NCI-H1436 (cell line): Measurements from ENCODE around the gene RNU1-2.
"Not testable (repeated sequence)": the region's sequence is repeated elsewhere in the genome, so short reads cannot be mapped to it uniquely, and the experiment has no call there.

ENCODE experiments used
- DNase-seq: peaks from one replicate; lab custom pipeline; 2025; lab: John Stamatoyannopoulos, UW

RNU1-2 gene

DNA sequence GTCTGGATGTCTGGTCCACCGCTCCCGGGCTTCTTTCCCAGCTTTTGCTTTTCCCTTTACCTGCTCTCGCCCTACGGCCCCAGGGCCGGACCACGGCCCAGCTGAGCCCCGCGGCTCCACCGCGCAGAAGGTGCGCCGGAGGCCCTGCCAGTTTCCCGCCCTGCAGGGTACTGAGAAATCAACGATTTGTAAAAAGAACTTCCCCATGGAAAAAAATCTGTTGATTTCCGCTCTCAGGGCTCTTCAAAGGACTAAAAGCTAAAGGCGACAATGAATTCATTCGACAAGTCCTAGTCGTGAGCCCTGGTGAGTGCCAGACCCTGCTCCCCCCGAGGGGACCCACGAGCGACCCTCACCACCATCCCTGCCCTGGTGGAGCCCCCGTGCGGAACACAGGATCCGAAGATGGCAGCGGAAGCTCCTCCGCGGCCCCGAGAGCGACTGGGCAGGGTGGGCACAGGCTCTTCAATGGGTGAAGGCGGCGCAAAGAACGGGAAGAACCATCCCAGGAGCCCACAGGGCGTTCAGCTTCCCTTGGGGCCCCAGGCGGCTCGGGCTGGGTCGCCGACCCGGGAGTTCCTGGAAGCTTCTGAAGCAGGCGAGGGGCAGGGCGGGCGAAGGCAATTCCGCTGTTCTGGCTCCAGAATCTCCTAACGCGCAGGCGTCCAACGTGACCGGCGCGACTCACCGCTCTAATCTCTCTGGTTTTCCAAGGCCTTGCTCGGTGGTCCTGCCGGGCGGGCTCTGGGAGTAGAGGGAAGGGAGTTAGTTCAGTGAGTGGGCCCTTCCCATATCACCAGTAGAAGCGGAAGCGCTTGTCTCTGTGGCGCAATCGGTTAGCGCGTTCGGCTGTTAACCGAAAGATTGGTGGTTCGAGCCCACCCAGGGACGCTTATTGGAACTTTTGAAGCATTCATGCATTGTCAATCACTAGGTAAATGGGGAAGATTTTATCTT lies 6.6 kb upstream of the RNU1-2 start:
- DNase-seq, result peak; percentile 41

DNA sequence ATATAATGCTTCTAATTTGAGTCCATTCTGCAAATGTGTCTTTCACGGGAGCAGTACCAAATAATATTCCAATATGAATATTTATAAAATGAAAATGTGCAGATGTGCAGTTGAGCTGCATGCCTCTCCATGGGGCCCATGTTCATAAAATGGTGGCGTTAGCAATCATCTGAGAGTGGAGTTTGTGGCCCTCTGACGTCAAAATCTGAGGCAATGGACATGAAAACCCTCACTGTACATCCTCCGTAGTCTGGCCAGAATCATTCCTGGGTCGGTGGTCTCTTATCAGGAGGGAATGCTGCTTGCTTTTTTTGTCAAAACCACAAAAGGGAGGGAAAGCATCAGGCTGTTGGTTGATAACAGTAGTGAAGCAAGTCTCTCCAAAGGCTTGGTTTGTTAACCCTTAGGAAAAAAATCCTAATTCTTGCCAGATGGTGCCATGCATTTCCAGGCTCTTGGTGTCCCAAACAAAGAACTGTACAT lies 5.2 kb upstream of the RNU1-2 start:
- DNase-seq, result not testable (repeated sequence)

DNA sequence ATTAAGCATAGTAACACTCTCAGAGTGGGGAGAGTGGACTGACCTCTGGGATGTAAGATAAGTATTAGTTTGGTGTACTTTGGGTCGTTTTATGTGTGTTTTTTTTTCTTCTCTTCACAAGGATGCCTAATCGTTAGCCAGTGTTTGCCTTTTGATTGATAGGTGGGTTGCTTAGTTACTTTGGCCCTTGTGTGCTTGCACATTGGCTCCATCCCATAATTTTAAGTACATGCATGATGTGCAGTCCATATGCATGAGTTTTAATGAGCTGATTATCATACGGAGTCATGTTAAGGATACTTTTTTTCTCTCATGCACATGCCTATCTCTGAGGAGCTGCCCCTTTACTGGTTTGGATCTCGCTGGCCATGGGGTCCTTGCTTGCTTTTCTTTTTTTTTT lies 4.7 kb upstream of the RNU1-2 start:
- DNase-seq, result not testable (repeated sequence)

DNA sequence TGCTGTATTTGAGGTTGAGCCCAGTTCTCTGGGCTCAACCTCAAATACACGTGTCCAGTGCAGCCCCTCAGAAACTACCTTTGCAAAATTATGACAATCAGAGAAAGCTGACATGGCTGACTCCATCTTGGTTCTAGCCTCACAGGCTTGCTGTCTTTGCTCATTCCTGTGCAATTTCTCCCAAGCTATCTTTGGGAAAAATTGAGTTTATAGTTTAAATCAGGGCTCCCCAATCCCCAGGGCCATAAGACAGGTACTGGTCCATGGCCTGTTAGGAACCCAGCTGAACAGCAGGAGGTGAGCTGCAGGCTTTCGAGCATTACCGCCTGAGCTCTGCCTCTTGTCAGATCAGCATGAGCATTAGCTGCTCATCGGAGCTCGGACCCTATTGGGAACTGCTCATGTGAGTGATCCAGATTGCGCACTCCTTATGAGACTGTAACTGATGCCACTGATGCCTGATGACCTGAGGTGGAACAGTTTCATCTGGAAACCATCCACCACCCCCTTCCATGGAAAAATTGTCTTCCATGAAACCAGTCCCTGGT lies 2.7 kb upstream of the RNU1-2 start:
- DNase-seq, result not testable (repeated sequence)

DNA sequence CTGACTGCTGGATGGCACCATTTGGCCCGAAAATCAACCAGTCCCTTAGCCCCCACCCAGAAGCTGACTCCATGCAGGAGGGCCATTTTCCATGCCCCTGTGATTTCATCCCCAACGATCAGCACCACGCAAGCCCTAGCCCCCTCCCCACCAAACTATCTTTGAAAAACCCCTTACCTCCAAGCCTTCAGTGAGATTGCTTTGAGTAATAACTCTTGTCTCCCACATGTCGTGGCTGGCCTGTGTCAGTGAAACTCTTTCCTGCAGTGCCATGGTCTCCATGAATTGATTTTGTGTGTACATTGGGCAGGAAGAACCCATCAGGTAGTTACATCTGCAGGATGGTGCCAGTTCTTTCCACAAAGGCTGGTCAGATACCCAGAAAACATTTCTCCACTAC lies 2.0 kb upstream of the RNU1-2 start:
- DNase-seq, result not testable (repeated sequence)

DNA sequence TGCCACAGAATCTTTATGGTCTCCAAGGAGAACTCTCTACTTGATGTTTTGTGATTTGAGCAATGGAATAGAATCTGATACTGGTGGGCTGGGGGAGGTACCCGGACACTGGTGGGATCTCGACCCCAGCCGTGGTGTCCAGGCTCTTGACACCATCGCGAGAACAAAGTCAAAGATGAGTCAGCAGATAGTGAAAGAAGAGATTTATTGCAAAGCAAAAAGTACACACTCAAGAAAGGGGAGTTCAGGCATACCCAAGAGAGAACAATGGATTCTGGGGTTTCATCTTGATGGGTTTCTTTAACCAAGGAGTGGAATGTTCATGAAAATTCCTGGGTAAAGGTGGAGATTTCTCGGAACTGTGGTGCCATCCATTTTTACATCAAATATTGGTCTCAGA lies 1.4 kb upstream of the RNU1-2 start:
- DNase-seq, result not testable (repeated sequence)

DNA sequence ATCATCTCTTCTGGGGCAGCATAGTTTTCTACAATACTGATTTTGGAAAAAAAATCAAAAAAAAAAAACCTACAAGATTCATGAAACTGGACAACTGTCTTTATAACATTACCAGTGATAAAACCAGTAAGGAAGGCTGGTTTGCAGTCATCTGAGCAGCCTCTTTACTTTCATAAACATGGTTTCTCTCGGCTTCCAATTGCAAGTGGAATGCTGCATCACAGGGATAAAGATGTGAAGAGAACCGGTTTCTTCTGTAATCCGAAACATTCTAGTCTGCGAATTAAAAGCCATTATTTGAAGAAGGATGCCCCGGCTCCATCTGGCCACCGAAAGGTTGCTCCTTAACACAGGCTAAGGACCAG lies 565 bp upstream of the RNU1-2 start:
- DNase-seq, result not testable (repeated sequence)

DNA sequence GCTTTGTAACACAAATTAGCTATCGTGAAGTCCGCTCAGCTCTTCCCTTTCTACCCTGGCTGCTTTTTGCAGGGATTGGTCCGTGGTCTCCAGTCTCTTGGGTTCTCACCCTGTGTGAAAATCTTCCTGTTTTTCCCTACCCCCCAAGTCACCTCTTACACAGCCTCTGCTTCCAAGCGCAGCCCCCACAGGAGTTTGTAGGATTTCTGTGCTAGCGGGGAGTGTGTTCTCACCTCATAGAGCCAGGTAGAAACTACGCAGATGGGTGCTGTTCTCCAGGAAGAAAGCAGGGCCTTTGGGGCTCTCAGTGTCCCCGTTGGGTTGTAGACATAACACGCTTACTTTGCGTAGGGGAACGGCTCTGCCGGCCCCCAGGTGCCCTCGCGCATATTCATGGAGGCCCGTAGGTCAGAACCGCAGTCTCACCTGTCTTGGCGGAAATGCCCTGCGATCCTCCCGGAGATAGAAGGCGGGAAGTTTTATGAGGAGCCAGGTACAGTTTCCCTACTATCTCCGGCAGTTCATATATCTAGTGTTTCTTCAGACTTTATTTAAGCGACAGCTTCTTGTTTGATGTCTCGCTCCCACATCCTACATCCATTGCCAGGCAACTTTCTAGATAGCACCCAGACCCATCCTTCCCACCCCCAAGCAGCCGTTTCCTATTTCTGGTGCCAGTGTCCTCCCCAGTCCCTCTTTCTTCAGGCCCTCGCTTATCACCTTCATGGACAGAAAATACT lies 706 bp downstream of the RNU1-2 start:
- peak; percentile 57 for DNase-seq

DNA sequence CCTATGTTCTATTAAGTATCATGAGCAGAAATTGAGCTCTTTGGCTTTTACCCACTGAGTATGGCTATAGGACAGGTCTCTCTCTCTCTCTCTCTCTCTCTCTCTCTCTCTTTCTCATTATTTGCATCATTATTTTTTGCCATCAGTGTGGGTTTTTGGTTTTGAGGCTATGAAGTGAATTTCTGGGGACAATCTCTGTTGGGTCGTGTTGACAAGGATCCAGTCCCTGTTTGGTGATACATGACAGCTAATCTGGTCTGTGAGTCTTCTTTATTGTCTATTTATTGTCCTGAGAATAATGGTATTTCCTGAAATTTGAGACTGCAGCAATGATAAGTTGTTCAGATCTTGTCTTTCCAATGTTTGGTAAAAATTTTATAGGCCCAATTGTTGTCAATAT lies 1.9 kb downstream of the RNU1-2 start:
- not testable (repeated sequence) for DNase-seq

DNA sequence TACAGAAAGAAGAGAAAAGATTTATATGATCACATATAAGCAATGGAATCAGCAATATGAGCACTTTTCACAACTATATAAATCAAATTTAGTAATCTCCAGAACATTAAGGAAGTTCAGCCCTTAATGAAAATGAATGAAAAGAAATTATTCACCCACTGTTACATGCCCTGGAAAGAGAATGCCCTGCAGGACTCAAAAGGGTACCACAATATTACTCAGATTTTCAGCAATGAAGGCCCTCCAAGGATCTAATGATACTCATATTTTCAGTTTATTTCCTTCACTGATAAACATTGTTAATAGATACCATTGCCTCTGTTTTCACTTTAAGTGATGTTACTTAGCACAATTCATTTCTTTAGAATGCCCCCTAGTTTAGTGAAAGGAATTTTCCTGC lies 2.5 kb downstream of the RNU1-2 start:
- not testable (repeated sequence) for DNase-seq

DNA sequence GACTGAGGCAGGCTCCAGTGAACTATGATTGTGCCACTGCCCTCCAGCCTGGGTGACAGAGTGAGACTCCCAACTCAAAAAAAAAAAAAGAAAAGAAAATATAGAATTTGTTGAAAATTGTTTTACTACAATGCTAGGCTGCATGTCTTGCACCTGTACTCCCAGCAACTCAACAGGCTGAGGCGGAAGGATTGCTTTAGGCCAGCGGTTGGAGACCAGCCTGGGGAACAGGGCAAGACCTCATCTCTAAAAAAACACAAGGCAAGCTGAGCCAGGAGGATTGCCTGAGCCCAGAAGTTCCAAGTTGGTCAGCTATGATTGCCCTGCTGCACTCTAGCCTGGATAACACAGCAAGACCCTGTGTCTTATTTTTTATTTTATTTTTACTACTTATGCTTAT lies 3.2 kb downstream of the RNU1-2 start:
- not testable (repeated sequence) for DNase-seq

DNA sequence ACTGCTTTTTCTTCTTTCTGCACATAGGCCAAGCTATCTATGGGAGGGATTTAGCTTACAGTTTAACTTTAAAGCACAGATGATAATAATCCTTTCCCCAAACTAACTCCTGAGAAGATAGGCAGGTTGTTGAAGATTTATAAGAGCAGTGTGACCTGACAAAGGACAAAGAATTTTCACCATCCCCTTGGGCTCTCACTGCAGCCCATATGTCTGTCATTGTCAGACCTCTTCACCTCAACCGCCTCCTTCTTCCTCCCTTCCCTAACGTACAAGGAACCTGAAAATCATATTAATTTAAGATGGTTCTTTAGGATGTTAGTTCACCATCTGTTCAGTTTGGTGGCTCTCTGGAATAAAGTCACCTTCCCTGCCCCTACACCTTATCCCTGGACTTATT lies 5.0 kb downstream of the RNU1-2 start:
- DNase-seq, result no peak

DNA sequence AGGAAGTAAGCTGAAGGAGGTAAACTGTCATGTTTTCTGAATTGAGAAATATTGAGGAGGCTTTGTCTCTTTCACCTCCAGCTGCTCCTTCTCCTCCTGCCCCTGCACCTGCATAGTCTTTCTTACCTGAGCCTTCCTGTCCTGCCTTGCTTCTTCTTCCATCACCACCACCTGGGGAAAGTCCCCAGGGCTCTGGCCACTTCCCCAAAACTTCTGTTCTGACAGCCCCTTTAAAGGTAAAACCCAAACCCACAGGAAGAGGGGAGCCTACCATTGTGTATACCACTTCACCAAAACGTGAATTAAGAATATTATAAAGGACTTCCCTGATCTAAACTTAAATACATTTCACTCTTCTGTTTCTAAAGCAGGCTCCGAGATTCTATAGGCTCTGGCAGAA lies 5.6 kb downstream of the RNU1-2 start:
- DNase-seq, result not testable (repeated sequence)

DNA sequence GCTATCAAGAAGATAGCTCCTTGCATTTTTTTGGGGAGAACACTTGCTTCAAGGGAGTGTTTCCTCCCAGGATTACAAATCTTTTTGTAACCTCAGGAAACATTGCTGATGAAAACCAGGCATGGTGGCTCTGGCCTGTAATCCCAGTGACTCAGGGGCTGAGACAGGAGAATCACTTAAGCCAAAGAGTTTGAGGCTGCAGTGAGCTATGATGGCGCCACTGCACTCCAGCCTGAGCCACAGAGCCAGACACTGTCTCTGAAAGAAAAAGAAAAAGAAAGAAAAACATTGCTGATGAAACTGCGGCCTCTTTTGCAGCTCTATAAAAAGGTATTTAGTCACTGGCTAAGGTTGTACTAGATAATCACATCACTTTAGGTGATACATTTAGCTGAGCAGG lies 7.3 kb downstream of the RNU1-2 start:
- no peak for DNase-seq

DNA sequence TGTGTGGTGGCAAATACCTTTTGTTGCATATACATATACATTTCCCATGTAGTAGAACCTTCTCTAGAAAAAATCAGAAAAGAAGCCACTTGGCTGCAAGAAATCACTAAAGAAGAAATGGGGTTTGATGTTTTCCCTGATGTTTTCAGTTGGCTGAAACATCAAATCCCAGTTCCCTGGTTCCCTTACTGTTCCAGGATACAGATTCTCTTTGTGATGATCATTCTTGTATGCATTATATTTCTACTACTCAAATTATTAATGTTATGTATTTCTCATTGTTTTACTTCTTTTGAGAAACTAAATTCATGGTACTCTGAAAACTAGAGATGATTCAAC lies 7.6 kb downstream of the RNU1-2 start:
- no peak for DNase-seq

DNA sequence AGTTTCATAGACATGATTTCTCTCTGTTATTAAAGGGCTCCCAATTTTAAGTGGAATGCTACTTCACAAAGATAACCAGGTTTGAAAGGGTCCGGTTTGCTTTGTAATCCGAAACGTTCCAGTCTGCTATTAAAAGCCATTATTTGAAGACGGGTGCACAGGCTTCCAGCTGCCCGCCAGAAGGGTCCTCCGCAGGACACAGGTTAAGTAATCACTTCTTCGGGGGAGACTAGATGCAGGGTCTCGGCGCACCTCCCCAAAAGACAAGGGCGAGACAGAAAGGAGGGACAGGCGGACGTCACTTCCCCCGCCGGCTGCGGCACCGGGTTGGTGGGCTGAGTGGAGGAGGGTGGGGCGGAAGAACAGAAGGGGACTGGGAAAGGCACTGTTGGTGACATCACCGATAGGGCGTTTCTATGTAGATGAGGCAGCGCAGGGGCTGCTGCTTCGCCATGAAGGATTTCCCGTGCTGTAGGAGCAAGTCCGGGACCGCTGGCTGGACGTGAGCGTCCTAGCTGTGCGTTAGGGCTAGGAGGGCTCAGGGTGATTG lies 8.9 kb downstream of the RNU1-2 start:
- peak; percentile 97 for DNase-seq

DNA sequence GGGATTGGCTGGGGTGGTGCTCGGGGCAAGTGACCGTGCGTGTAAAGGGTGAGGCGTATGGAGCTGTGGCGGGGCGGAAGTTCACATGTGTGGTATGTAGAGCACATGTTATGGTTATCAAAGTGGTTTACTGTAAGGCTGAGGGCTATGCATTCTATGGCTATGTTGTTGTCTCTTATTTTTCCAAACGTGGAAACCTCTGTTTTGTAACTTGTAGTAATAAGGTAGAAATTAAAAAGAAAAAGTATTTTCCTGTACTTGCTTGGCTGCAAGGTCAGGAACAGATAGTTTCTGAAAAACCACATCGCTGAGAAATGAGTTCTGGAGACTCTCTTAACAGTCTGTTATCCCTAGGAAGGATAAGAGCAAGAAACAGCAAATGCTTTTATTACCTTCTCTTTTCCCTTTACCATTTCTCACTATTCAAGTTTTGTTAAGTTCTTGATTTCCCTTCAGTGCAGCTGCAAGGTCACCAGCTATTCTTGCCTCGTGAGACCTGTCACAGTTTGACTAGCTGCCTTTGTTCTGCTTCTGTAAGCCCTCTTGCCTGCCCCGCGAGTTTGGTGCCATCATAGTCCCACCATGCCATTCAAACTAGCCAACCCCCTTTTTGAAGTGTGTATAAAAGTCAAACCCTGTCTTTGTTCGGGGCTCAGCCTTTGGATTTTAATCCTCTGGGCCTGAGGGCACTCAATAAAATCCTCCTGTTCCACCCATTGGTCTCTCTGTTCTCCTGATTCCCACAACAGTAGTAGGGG lies 9.5 kb downstream of the RNU1-2 start:
- peak; percentile 72 for DNase-seq

DNA sequence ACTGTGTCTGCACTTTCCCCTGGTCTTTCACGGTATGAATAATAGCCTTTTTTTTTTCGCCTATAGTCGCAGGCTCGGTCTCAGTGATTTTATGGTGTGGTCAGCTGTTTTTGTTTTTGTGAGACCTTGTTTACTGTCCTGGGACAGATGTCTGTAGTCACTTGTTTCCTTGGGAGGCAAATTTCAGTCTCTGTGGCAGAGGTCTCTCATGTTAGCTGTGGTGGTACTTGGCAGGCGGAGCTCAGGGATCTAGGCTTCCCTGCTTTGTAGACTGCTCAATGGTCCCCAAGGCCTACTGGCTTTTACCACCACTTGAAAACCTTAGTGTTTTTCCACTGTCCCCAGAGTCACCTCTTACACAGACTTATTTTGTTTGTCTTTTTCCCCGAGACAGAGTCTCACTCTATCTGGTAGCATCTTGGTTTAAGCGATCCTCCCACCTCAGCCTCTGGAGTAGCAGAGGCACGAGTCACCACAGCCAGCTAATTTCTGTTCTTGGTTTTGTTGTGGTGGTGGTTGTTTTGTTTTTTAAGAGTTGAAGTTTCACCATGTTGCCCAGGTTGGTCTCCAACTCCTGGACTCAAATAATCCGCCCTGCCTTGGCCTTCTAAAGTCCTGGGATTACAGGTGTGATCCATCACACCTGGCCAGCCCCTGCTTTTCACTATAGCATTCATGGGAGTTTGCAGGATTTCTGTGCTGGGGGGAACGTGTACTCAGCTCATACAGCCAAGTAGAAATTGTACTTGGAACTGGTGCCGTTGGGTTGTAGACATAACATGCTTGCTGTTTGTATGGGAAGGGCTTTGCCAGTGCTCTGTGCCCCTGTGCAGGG lies 10.3 kb downstream of the RNU1-2 start:
- no peak for DNase-seq

DNA sequence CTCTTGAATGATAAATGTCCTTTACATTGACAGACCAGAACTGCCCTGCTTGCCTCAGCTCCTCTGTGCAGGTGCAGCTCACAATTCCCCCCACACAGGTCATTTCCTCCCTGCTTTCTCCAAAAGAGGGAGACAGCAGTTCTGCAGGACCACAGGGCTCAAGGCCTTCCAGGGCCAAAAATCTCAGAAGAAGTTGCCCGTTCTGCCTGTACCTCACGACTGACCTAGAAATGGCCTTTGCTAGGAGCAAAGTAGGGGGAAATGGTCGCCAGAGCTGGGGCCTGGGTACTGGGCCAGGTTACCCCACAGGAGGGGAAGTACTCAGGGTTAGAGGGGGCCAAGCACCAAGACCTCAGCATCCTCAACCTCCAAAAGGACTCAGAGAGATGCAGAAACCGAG lies 11.1 kb downstream of the RNU1-2 start:
- no peak for DNase-seq

DNA sequence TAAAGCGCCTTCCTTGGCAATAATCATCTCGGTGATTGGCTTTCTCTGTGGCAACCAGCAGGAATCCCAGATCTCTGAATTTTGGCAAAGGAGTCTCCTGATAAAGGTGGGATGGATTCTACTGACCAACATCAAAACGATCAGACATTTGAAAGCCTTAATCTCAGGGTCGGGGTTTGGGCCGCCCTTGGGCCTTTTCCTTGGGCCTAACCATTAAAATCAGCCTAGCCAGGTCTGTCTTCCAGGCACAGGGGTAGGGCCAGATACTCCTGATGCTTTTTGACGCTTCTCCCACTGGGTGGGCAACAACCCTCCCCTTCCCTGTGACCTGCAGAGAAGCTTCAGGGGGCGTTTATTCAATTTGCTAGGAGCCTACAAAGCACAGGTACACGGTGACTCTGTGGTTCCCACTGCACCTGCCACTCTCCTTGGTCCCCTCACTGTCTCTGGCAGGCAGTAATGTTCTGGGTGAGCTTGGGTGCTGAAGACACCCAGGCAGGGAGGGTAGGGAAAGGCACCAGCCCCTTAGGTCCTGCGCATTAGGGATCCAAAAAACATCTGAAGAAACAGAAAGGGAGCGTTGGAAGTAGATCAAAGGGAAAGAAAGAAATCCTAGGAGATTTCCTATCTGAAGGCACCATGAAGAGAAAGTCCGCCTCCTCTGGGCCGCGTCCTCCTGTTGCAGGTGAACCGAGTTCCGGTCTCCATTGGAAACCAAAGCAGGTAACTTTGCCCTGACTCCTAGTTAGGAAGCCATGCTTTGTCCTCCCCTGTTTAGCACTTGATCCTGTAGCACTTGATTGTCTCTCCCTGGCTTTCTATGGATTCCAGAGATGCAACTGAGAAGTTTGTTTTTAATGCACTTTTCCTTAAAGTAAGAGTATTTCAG lies 12.3 kb downstream of the RNU1-2 start:
- DNase-seq, result no peak
